Ureter (tissue), 1 donor: ENCODE data around the gene PCSK5. TPM values are rescaled to one million over a fixed set of nuclear protein-coding genes. Genes with fewer than 3 reads are reported as not detected.
"Not testable (repeated sequence)": the region's sequence is repeated elsewhere in the genome, so short reads cannot be mapped to it uniquely, and the experiment has no call there.

Experiments used
- DNase-seq: peaks from one replicate; pipeline ENCODE4 v3.0.0-alpha.2; 2020; ENCODE audit warnings: low spot score
- total RNA-seq: library from RNA; stranded (reverse); gene quantifications from one replicate; pipeline ENCODE4 v1.2.4, GENCODE V29; 2023
- donor health status: DM: yes; HTN: yes; CAD: no.

The PCSK5 gene
- 13.8 TPM for total RNA-seq

DNA sequence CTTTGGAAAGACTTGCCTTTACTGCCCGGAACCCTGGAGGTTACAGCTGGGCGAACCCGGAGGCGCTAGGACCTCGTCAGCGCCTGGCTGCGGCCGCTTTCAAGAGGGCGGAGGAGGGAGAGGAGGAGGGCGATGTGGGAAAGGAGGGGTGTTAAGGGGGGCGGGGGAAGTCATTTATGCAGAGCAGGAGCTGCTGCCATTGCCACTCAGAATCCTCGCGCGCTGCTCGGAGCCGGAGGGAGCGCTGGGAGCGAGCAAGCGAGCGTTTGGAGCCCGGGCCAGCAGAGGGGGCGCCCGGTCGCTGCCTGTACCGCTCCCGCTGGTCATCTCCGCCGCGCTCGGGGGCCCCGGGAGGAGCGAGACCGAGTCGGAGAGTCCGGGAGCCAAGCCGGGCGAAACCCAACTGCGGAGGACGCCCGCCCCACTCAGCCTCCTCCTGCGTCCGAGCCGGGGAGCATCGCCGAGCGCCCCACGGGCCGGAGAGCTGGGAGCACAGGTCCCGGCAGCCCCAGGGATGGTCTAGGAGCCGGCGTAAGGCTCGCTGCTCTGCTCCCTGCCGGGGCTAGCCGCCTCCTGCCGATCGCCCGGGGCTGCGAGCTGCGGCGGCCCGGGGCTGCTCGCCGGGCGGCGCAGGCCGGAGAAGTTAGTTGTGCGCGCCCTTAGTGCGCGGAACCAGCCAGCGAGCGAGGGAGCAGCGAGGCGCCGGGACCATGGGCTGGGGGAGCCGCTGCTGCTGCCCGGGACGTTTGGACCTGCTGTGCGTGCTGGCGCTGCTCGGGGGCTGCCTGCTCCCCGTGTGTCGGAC lies at the start of gene PCSK5:
Gene PCSK5 (plus strand): TSS at position 202 of the 805 bp plus-strand sequence. CDS start 509 bp downstream, at position 711.
- peak; percentile 94 for DNase-seq

DNA sequence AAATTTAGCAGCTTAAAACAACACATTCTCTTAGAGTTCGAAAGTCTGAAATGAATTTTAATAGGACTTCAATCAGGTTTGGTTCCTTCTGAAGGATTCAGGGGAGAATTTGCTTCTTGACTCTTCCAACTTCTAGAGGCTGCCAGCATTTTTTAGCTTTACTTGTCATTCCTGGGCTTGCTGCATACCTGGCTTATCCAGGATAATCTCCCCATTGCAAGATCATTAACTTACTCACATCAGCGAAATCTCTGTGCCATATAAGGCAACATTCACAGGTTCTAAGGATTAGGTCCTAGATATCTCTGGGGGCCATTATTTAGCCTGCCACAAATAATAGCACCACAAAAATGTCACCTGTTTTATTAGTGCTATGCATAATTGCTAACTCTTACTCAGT lies 46.2 kb upstream of the PCSK5 start:
- DNase-seq = no peak

DNA sequence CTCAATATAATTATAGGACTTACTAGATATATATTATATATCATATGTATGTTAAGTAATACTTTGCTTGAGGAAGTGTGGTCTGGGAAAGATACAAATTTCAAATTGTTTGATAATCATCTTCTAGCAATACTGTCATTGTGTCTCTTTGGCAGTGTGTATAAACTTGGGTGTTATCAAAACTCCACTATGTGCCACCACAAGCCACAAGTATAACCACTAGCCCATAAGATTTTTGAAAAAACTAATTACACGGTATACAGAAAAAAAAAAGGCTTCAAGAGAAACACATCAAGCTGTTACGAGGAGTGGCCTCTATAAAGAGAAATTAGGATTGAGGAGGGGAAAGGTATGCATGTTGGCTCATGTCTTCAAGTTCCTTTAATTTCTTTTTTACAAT lies 44.7 kb upstream of the PCSK5 start:
- no peak for DNase-seq

DNA sequence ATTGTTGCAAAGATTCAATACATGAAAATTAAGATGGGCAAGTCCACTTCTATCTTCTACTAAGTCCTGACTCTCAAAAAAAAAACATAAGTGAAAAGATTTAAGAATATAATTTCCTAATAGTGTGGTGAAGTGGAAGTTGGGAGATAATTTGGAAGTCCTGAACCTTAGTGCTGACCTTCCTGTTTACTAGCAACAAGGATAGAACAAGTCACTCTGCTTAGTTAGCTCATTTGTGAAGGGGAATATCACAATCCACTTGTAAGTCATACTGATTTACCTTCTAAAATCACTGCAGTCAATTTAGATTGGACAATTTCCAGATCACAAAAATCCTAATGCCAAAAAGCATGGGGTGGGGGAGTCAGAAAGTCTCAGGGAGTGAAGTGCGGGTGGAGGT lies 43.4 kb upstream of the PCSK5 start:
- DNase-seq = no peak

GRCh38 chr9:75850459-75851200 lies 39.8 kb upstream of the PCSK5 start:
- no peak for DNase-seq

DNA sequence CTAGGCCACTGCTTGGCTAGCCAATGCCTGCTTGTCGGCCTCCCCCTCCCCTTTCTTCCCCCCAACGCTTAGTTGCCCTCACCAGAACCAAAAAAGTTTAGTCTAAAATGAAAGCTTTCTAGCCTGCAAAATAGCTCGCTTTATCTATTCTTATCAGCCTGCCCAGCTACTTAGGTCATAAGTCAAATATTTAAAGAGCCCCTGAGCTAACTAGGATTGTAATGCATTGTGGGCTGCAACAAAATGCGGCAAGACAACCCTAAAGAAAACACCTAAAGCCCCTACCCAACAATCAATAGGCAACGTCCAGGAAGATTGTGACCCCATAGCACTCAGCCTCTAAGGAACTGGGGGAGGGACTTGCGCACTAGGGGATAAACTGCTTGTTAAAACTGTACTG lies 38.6 kb upstream of the PCSK5 start:
- DNase-seq = no peak

DNA sequence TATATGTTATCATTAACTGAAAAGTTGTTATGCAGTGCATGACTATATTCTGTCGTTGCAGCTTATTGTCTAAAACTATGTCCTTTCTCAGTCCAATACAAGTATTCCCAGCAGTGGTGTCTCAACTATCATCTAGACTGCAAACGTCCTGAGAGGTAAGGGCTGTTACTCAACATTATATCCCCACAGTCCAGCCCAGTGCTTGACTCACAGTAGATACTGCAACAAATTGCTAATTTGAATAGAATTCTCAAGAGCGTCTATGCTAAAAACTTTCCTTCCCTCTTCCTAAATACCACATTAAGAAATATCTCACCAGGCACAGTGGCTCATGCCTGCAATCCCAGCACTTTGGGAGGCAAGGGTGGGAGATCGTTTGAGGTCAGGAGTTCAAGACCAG lies 37.7 kb upstream of the PCSK5 start:
- no peak for DNase-seq

GRCh38 chr9:75855509-75855908 lies 35.0 kb upstream of the PCSK5 start:
- no peak for DNase-seq

DNA sequence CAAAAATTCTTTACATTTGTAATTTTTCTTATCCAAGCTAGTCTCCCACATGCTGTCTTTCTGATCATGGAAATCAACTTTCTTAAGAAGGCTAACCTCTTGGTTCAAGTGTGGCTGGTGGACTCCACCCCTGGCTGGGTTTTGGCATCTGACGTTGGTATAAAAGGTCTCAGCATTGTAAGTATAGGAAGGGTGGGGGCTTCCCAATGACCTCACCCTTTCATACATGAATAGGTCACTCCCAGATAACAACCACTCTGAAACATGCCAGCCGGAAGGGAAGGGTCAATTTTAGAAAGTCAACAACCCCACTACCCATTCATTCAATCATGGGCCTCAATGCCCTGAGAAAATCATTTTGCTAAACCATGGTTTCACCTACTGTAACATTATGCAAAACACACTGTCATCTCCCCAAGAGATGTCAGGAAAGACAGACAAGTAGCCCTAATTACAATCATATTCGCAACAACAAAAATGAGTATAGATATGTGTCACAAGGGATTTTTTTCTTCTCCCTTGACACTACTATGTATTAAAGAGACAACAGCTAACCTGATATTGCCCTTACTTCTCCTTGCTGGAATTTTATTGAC lies 31.9 kb upstream of the PCSK5 start:
- DNase-seq = no peak

- no peak for DNase-seq
These were observed 26.2 kb upstream of the PCSK5 start for GRCh38 chr9:75864266-75864665.

DNA sequence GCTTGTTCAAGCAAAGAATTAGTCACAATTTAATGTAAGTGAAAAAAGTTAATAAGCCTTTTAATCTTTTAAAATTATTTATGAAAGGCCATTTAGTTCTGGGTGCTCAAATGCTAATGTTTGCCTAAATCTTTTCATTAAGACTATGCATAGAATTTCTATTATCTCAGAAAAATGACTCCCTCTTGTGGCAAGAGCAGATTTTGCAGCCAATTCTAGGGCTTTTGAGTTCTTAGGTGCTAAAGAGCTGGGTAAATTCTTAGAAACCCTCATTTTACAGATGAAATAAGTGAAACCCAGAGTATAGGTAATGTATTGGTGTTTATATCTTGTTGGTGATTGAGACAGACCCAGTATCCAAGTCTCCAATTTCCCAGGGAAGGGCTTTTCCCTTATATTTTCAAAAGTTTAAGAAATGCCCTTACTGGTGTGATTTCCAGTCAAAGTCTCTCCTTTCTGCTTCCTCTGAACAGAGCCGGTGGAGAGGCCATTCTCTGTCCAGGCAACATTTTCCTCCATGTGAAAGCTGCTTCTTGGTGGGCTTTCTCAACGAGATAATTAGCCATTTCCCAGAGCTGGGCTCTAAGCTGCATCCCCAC lies 24.1 kb upstream of the PCSK5 start:
- peak; percentile 56 for DNase-seq

GRCh38 chr9:75868526-75868925 lies 21.9 kb upstream of the PCSK5 start:
- DNase-seq = not testable (repeated sequence)

- no peak for DNase-seq
These were observed 21.2 kb upstream of the PCSK5 start for GRCh38 chr9:75869236-75869635.

DNA sequence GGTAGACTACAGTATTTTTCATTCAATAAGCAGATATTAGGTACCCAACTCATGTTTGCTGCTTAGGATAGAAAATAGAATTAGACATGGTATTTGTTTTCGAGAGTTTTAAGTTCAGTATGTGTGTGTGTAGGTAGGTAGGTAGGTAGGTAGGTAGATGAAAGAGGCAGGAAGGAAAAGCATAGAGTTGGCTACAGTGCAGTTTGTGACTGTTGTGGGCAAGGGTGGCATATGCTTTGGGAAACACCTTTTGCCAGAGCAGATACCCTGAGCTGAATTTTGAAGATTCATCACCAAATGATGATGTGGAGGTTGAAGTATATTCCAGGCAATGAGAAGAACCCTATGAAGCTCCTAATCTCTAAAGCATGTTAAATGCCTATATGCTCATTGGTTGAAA lies 20.0 kb upstream of the PCSK5 start:
- DNase-seq = no peak

GRCh38 chr9:75871624-75872023 lies 18.8 kb upstream of the PCSK5 start:
- no peak for DNase-seq

GRCh38 chr9:75873712-75874111 lies 16.8 kb upstream of the PCSK5 start:
- DNase-seq = no peak

GRCh38 chr9:75876999-75877640 lies 13.4 kb upstream of the PCSK5 start:
- no peak for DNase-seq

- no peak for DNase-seq
These were observed 12.0 kb upstream of the PCSK5 start for GRCh38 chr9:75878488-75878860.

DNA sequence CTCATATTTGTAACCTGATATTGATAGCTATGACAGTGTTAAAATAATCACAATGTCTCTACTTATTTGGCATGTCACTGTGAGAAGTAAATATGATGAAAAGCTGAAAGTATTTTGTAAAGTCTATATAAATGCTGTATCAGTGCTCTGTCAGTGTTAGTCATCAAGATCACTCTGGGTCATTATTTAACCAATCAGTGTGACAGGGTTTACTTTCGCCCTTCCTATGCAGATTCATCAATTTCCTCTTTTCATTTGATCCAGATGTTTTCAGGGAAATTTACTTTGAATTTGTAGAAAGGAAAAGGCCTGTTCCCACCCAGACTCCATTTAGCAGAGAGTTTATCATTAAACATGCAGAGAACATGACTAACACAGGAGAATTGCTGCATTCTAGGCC lies 9.9 kb upstream of the PCSK5 start:
- DNase-seq = no peak

GRCh38 chr9:75881761-75882160 lies 8.7 kb upstream of the PCSK5 start:
- no peak for DNase-seq

DNA sequence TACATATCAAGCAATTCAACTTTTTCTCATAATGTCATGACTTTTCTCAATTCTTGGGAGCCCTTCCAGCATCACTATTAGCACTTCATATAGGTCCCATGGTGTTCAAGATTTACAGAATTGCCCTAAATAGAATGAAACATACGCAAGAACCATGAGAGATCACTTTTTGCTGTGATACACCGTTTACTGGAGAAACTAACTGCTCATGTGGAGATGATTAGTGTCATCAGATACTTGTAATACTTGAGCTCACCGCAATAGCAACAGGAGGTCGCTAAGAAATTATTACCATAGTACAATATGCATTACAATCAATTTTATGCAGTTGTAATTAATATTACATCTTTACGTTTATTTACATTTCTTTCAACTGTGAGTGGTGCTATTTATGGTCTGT lies 4.8 kb upstream of the PCSK5 start:
- no peak for DNase-seq

DNA sequence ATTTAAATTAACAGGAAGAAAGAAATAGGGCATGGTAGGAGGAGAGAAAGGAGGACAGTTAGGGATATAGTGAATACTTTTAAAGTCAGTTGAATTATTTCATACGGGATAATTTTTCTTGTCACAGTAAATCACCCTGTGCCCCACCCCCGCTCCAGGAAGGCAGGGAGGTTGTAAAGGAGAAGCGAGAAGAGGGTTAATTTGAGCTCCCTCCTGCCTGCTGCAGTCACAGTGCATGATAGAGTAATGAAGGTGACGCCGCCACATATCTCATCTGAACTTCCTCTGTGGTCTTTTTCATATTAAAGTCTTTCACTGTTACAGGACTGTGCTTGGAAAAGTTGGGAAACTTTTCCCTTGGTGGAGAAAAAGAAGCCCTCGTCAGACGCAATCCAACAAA lies 896 bp upstream of the PCSK5 start:
- no peak for DNase-seq
